Activated T-cell treated with anti-CD3 and anti-CD28 coated beads, Interleukin-2, amount 50 U/mL, for 24 hours (primary cell): ENCODE results near the gene GREB1.

Experiments used
- DNase-seq: peaks from one replicate; pipeline ENCODE4 v3.0.0-alpha.2; 2020
- H3K27ac Mint-ChIP-seq: 2 replicates; pipeline ENCODE4 v1.8.0; 2020; ENCODE audit warnings: mild to moderate bottlenecking, mixed read lengths
- H3K27me3 Mint-ChIP-seq: 2 replicates; pipeline ENCODE4 v1.8.0; 2020; ENCODE audit warnings: mixed read lengths
- H3K36me3 Mint-ChIP-seq: 2 replicates; pipeline ENCODE4 v1.8.0; 2020; ENCODE audit warnings: low read depth, mixed read lengths
- H3K4me1 Mint-ChIP-seq: 2 replicates; pipeline ENCODE4 v1.8.0; 2020; ENCODE audit warnings: low read depth, mixed read lengths
- H3K4me3 Mint-ChIP-seq: 2 replicates; pipeline ENCODE4 v1.8.0; 2020; ENCODE audit warnings: mild to moderate bottlenecking, moderate library complexity, mixed read lengths
- H3K9me3 Mint-ChIP-seq: 2 replicates; pipeline ENCODE4 v1.8.0; 2020; ENCODE audit warnings: mixed read lengths

Gene GREB1

GRCh38 chr2:11691076-11691660, 157.3 kb downstream of the GREB1 start:
- no peak for DNase-seq
- Mint-ChIP-seq H3K9me3 (no peaks in the 10 kb centered on the region), H3K27ac (no peak overlapping the region), H3K36me3 (no peaks in the 10 kb centered on the region), H3K4me3 (no peak overlapping the region), H3K27me3 (peaks cover 8% of the 10 kb centered on the region), H3K4me1 (peaks cover 15% of the 10 kb centered on the region)
